Measurements from ENCODE around the gene NR6A1.

- TF ChIP-seq CTCF (IDR thresholded peaks at IDR 0.05; ENCODE audit: insufficient read depth, low read length, poor library complexity, severe bottlenecking) (no peak), EZH2phosphoT487 (conservative IDR thresholded peaks at IDR 0.05; ENCODE audit: low read length) (no peak)
Measured at GRCh38 chr9:124618476-124618875, 152.6 kb downstream of the NR6A1 start.
